Kidney capillary endothelial cell (primary cell): ENCODE measurements around the gene PPM1A.

Experiments used
- DNase-seq: peaks from one replicate; pipeline ENCODE4 v3.0.0-alpha.2; 2018; ENCODE audit warnings: low spot score

The PPM1A gene

DNA sequence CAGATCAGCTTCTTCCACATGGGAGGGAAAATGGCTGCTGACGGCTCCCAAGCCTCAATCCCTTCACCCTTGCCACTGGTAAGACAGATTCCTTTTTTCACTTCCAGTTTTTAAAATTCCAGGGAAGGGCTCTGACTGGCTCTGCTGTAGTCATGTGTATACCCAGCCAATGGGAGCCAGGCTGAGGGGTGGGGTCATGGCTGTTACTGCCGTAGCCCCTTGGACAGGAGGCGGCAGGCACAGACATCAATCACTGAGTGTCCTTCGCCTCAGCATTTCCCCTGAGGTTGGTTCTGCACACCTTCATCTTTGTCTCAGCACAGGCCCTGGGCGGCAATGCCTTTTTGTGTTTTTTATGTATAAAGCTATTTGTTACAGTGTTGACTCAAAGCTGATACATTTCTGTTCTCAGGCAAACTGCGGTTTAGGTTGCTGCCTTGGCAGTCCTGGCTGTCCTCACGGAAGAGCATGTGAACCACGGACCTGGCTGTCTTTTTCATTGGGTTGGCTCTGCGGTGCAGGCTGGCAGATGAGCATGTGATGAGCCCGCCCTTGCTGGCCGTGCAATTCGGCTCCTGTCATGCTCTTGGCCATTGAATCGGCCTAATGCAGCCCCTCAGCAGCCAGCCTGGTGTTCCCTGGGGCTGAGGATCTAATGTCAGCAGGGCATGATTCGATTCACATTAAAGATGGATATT, 74.3 kb downstream of the PPM1A start:
- no peak for DNase-seq

DNA sequence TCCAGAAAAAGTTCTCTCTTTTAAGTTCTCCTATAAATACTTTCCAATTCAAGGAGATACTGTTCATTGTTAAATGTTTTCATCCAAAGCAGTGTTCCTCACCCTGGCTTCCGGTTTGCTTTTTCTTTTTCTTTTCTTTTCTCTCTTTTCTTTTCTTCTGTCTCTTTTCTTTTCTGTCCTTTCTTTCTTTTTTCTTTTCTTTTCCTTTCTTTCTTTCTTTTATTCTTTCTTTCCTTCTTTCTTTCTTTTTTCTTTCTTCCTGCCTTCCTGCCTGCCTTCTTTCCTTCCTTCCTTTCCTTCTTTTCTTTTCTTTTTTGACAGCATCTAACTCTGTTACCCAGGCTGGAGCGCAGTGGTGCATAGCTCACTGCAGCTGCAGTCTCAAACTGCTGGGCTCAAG, 75.8 kb downstream of the PPM1A start:
- DNase-seq: no peak

DNA sequence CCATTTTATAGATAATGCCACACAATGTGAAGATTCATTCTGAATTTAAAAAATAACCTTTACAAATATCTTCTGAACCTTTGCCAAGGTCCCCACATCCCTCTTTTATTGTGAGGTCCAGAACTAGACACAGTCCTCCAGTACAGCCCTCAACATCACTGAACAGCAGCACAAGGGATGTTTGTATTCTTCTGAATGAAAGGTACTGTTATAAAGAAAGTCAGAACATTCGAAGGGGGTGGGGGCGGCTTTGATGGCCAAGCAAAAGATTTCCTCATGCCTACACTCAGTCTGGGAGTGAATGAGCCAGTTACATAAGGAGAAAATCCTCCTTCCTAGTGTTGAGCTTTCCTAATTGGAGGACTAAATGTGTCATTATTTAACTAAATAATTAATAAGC, 77.3 kb downstream of the PPM1A start:
- no peak for DNase-seq

DNA sequence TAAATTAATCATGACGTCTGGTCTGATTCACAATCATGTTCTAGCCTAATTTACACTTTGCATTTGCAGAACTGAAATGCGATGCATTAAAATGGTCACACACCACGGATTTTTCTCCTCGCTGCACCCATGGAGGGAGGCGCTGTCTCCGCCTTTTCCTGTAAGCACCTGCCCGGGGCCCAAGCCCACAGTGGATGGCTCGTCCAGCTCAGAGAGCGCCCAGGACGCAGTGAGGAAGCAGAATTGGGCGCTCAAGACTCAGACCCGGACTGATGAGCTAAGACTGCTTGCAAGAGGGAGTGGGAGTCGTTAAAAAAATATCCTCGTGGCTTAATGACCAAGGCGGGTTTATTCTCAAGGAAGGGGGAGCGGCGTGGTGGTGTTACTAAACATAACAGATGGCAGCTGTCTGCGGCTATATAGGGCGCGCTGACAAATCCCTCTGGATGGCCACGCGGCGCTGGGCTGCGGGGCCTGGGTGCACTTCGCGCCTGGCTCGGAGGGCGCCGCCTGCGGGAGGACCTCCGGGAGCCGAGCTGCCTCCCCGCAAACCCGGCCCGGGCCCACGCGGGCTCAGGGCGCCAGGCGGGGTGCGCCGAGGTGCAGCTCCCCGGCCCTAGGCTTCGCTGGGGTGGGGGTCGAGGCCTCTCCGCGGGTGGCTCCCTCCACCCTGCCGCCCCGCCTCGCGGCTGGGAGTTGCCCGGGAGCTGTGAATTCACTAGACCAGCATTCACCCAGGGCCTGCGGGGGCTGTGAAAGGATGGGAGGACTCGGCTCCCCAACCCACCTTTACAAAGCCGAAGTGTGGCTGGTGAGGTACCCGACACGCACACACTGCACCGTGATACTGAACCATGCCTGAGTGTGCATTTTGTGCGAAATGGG, 78.7 kb downstream of the PPM1A start:
- DNase-seq: no peak

DNA sequence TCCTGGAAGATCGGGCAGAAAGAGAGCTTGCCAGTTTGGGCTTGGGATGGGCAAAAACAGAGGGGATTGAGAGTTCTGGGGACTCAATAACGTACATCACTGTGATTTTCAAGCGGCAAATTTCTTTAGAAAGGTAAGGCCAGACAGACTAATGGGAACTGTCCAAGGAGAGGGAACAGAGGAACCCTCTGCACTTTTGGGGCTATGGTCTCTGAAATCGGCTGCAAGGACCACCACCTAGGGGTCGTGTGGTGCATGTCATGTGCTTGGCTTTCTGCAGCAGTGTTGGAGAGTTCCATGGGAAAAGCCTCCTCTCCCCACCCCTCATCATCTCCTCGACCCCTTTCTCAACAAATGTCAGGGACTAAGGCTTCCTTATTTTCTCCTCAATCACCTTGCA, 79.6 kb downstream of the PPM1A start:
- no peak for DNase-seq

DNA sequence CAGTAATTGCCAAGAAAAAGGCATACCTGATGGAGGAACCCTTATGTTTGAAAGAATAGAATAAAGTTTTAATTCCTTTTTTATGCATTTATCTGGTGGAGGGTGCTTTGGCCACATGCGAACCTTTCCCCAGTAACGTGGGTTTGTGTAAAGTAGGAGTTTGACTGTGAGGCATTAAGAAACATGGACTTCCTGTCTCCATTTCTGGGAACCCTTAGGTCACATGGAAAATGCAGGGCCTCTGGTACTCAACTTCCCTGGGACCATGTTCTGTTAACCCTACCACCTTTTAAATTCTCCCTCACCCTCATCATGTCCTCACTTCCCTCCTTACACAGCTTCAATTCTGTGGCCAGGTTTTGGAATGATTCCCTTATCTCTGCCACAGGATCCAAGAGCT, 80.3 kb downstream of the PPM1A start:
- DNase-seq: no peak

DNA sequence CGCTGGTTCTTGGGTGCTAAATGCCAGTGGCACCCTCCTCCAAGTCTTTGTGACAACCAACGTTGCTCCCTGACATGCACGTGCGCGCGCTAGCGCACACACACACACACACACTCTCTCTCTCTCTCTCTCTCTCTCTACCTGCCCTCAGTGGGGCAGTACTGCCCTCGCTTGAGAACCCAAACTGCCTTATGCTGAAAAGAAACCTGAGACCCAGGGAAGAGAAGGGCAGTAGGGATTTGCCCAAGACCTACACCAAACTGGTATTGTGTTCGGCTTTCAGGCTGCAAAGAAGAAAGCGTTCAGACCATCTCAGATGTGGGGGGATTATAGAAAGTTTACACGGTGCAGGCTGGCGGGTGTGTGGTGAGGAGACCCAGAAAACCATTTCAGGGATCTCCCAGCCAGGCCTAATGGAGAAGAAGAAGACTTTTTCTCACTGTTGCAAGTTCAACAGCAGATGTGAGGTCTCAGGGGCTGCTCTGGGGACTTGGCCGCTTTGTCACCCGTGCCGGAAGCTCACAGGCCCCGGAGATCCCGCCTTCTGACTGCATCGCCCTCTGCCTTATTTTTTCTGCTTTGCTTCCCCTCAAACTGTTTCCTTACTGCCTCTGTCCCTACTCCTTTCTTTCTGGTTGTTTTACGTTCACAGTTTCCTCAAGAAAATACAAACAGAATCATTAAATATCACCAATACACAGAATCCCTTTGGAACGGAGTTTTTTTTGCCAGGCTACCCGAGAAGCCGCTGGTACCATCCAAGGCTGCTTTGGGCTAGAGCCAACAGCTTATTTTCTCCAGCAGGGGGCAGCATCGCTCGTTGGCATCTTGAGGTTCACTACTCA, 82.4 kb downstream of the PPM1A start:
- peak; percentile 77 for DNase-seq

DNA sequence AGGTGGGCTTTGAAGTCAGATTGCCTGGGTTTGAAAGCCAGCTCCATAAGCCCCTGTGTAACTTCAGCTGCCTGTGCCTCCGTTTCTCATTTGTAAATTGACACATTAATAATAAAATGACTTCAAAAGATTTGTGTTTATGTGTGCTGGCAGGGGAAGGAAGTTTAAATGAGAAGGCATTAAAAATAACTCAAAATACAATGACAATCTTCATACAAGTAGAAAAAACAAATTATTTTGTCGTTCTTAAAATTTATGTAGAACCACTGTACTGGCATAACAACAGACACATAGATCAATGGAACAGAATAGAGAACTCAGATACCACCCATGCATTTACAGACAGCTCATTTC, 83.0 kb downstream of the PPM1A start:
- no peak for DNase-seq

DNA sequence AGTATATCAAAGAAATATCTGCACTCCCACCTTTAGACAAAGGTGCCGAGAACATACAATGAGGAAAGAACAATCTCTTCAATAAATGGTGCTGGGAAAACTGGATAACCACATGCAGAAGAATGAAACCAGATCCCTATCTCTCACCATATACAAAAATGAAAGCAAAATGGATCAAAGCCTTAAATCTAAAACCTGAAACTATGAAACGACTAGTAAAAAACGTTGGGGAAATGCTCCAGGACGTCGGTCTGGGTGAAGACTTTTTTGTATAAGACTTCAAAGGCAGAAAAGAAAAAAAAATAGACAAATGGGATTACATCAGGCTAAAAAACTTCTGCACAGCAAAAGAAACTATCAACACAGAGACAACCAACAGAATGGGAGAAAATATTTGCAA, 83.8 kb downstream of the PPM1A start:
- no peak for DNase-seq

DNA sequence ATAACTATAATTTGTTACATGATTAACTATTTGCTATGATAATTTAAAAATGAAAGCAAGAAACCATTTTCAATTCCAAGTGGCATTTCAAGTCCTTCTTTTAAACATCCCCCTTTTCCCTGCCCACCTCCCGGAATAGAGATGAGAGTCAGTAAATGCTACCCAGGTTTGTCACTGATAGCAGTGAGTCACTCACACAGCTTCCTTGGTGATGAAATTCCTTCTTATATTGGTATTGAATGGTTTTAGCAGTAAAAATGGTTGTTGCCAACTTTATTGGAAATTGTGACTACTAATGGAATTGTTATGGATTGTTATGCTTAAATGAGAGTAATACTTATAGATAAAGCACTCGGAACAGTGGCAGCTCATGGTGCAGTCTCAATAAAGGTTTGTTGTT, 90.5 kb downstream of the PPM1A start:
- no peak for DNase-seq

DNA sequence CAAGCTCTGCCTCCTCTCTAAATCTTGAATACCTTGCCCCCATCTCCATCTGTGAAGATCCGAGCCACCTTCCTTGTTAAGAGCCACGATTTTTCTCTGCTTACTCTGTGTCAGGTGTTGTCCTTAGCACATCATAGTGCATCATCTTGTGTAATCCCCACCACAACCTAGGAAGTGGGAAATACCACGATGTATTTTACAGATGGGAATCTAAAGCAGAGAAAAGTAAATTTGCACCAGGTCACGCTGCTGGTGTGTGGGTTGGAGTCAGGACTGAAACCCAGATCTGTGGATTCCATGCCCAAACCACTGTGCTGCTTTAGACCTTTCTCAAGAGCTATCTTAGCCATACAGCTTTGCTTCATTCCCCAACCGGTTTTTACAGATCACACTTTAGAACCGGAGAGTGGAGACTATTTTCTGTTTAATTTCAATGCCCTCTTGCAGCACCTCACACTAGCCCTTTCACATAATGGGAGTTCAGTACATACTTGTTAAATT, 94.6 kb downstream of the PPM1A start:
- no peak for DNase-seq

DNA sequence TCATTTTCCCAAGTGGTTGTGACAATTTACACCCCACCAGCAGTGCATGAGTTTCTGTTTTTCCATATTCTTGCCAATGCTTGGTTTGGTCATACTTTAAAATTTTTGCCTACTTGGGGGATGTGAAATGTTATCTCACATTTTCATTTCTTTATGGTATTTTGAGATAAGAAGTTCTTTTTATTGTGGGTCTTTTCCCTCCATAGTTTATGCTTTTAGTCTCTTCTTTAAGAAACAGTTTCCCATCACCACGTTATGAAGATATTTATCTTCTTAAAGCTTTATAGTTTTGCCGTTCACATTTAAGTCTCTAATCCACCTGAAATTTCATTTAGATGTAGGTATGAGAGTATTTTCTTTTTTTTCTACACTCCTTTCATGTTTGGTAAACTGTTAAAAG, 95.7 kb downstream of the PPM1A start:
- DNase-seq: no peak

DNA sequence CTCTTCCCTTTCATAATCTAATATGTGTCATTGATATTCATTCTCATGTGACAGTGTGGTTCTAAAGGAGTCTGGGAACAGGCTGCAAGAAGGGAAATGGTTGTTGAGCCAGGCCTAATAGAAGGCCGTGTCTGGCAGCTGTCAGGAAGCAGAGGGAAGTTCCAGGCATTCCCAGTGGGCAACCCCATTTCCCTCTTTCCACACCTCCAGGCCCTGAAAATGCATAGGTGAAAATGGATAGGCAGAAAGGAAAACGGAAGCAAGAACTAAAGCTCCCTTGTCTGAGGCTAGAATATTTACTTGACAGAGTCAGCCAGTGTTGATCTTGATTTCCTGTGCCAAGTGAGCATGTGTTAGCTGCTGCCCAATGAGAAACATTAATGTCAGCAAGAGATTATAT, 97.7 kb downstream of the PPM1A start:
- DNase-seq: no peak

DNA sequence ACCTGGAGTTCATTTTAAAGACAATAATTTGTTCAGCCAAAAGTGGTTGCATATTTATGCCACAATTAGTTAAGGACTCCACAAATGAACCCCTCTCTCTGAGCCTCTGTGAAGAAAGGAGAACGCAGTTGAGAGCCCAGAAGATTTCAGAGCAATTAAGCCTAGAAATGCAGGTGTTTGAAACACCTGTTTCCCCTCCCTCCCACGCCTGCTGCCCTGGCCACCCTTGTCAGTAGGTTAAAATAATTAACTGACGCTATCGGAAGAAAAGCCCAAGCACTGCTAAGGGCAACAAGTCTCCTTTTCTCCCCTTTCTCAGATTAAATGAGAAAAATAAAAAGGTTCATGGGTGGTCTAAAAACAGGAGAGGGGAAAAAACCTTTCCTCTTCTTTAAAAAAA, 99.2 kb downstream of the PPM1A start:
- DNase-seq: no peak
